NK-92 treated with Interleukin-12 subunit alpha and Interleukin-12 subunit beta, amount 100 ng/mL, for 24 hours (cell line): ENCODE data around the gene UNC119.

Source experiments
- DNase-seq: peaks from one replicate; lab custom pipeline; 2025; lab: John Stamatoyannopoulos, UW

Gene UNC119

GRCh38 chr17:28544402-28545140 is 7.9 kb downstream of the UNC119 start:
- DNase-seq: no peak

DNA sequence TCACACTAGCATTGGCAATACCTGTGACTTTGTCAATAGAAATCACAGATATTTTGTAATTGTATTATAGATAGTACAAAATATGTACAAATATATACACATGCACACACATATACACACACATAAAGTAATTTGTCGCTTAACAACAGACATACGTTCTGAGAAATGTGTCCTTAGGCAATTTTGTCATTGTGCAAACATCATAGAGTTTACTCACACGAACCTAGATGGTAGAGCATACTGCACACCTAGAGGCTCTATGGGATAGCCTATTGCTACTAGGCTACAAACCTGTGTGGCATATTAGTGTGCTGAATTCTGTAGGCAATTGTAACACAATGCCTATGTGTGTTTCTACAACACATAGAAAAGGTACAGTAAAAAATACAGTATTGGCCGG is 11.0 kb downstream of the UNC119 start:
- no peak for DNase-seq

- DNase-seq: no peak
These were observed 12.2 kb downstream of the UNC119 start for GRCh38 chr17:28540231-28540630.

GRCh38 chr17:28538296-28538895 is 14.0 kb downstream of the UNC119 start:
- no peak for DNase-seq

- DNase-seq: no peak
These were observed 15.2 kb downstream of the UNC119 start for GRCh38 chr17:28537219-28537610.

DNA sequence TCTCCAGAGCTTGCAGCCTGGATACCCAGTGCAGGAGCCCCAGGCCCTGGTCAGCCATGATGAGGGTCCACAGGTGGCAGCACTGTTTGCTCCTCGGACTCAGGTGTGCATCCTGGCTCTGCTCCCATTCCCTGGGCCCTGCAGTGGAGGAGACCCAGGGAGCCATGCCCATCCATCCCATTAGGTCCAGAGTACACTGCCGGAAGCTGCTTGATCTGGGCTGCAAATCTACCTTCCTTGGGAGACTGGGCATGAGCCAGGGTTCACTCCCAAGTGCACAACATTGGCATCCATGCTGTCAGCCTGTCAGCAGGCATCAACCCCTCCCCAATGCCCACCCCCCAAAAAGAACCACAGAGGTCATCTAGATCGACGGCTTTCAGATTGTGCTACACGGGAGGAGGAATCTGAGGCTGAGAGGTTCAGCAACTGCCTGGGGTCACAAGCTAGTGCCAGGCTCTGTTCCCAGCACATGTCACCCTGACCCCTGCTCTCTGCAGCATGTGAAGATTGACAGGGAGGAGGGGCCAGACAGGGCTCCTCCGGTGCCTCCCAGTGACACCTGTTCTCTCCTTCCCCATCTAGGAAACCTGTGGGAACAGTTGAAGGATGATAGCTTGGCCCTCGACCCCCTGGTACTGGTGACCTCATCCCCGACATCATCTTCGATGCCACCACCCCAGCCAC is 15.7 kb downstream of the UNC119 start:
- DNase-seq: no peak

DNA sequence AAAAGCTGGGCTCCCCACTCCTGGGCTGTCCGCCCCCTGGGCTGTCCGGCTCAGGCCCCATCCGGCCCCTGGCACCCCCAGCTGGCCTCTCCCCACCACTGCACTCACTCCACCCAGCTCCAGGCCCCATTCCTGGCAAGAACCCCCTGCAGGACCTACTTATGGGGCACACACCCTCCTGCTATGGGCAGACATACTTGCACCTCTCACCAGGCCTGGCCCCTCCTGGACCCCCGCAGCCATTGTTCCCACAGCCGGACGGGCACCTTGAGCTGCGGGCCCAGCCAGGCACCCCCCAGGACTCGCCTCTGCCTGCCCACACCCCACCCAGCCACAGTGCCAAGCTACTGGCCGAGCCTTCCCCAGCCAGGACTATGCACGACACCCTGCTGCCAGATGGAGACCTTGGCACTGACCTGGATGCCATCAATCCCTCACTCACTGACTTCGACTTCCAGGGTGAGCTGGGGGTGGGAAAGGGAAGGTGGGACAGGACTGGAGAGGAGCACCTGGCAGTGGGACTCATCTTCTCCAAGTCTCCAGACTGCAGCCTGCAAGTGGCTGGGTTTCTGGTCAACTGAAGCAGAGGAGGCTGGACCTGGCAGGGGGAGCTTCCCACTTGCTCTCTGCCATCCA is 17.6 kb downstream of the UNC119 start:
- no peak for DNase-seq

GRCh38 chr17:28533091-28533807 is 19.2 kb downstream of the UNC119 start:
- no peak for DNase-seq

- no peak for DNase-seq
These were observed 20.1 kb downstream of the UNC119 start for GRCh38 chr17:28532050-28532960.

DNA sequence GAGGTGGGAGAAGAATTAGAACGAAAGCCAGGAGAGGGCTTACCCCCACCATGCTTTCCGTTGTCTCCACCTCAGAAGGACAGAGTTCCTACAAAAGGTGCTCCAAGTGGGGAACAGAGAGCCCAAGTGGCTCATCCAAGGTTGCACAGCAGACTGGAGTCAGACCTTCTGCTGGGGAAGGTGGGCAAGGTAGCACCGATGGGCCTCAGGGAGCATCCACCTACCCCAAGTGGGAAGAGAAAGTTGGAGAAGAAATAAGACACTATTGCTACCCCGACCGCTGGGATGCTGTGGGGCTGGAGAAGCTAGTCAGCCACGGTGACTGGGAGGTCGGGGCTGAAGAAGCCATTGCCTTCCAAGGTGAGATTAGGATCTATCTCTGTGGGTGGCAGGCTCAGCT is 21.5 kb downstream of the UNC119 start:
- DNase-seq: no peak

DNA sequence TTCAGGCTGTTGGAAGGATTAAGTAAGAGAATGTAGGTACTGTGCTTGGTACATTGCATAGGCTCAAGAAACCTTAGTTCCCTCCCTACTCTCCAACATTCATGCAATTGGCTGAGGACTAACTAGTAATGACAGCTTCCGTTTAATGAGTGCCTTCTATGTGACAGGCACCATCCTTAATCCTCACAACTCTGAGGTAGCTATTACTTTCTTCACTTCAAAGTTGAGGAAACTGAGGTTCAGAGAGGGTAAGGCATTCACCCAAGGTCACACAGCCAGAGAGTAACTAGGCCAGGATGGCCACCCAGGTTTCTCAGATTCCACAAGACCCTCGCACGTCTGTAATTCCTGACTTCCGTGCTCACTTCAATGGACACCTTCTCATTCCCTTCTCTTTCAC is 22.2 kb downstream of the UNC119 start:
- DNase-seq: no peak

DNA sequence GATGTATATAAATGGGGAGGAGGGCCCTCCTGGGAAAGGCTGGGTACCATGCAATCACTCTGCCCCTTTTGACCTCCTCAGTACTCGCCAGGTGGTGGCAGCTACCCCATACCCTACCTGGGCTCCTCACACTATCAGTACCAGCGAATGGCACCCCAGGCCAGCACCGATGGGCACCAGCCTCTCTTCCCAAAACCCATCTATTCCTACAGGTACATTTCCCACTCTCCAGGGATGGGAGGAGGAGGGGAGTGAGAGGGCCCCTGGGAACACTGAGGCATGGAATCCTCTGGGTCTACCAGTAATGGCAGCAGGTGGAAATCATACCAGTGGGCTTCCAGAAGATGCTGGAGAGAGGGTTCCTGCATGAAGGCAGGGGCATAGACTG is 23.4 kb downstream of the UNC119 start:
- no peak for DNase-seq

DNA sequence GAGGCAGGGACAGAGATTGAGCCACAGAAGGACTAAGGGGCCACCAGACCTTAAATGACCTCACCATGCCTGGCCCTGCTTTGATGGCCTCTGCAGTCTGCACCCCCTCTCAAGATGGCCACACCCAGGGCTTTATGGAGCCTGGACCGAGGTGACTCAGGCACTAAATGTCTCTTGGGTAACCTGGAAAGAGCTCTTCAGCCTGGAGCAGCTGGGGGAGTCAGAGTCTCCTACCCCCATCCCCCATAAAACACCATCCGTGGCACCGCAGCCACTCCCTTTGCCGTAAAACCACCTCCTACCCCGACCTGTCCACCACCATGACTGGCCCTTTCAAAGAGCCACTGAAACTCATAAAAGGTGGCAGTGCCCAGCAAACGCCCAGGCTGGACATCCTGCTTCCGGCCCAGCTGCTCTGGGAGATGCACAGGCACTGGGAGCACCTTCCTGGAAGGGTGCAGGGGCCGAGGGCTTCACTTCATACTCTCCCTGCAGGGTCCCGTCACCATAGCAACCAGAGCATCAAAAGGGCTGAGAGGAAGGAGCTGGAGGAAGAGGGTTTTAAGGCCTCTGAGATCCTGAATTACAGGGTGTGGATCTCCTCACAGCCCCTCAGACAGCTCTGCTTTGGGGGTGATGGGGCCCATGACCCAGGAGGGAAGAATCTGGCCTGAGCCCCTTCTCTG is 24.0 kb downstream of the UNC119 start:
- no peak for DNase-seq

GRCh38 chr17:28527859-28528258 is 24.6 kb downstream of the UNC119 start:
- no peak for DNase-seq

GRCh38 chr17:28527181-28527681 is 25.2 kb downstream of the UNC119 start:
- no peak for DNase-seq

DNA sequence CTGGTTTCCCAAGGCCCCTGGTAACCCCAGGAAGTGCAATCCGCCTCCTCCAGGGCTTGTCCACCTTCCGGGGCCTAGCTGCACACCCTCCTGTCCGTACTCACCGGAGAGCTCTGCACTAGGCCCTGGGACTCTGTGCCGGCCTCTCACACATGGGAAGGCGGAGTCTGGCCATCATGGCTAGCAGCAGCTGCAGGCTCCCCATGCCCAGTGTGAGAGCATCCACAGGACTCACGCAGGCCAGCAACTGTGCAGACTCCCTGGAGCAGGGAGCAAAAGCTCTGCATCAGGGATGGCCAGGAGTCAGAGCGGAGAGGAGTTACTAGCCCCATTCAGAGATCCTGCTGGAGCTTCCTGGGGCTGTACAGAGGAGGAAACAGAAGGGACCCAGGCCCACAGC is 26.0 kb downstream of the UNC119 start:
- no peak for DNase-seq

- no peak for DNase-seq
These were observed 27.7 kb downstream of the UNC119 start for GRCh38 chr17:28524476-28525424.

- no peak for DNase-seq
These were observed 28.5 kb downstream of the UNC119 start for GRCh38 chr17:28523876-28524275.

DNA sequence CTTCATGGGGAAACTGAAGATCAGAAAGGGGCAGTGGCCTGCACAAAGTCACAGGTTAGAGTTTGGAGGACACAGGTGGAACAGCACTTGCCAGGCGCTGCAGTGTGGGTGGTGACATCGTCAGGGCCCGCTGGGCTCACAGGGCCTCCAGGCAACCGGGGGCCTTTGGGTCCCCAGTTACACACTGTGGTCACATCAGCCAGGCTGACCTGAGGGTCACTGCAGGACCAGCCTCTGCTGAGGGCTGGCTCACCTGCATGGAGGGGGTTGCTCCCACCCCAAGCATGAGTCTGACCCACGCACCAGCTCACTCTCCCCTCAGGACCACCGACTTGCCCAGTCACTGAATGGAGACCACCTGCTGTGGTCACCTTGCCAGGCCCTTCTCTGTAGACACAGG is 29.2 kb downstream of the UNC119 start:
- no peak for DNase-seq
